Keratinocyte (primary cell): ENCODE data around the gene ATP11B.

ENCODE experiments used
- EZH2 ChIP-seq: IDR thresholded peaks from one replicate; pipeline ENCODE4 v1.6.1; 2012; ENCODE audit warnings: inconsistent platforms, mild to moderate bottlenecking, low read length, moderate library complexity
- TF ChIP-seq, protein P1 (sequence below), 3 experiments: IDR thresholded peaks in 1 of 3; conservative IDR thresholded peaks in 1 of 3; optimal IDR thresholded peaks in 1 of 3; 2 replicates in 2 of 3; 3 replicates in 1 of 3; pipeline versions ENCODE3 to v1.5.1; 2011; ENCODE audit warnings: low read length in 3 of 3, mild to moderate bottlenecking in 3 of 3, moderate library complexity in 2 of 3, control low read depth in 1 of 3, inconsistent platforms in 1 of 3; ENCODE audit not compliant: insufficient read depth in 2 of 3; ENCODE audit errors: extremely low read depth in 1 of 3

DNA sequence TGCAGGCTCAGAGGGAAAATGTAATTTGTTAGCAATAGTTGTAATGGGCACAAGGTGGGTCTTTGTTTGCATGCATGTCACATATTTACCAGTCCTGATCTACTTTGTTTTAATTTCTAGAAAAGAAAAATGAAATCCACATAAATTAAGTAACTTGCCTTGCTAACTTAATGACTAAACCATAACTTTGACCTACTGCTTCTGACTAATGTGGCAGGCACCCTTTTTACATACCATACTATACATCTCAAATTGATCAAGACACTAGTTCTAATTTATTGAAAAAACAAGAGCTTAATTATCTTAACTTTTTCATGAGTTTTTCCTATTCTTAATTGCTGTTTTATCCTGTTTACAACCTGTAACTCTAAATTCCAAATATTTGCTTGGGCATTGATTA, 93.2 kb downstream of the ATP11B start:
- TF ChIP-seq, protein P1, sequence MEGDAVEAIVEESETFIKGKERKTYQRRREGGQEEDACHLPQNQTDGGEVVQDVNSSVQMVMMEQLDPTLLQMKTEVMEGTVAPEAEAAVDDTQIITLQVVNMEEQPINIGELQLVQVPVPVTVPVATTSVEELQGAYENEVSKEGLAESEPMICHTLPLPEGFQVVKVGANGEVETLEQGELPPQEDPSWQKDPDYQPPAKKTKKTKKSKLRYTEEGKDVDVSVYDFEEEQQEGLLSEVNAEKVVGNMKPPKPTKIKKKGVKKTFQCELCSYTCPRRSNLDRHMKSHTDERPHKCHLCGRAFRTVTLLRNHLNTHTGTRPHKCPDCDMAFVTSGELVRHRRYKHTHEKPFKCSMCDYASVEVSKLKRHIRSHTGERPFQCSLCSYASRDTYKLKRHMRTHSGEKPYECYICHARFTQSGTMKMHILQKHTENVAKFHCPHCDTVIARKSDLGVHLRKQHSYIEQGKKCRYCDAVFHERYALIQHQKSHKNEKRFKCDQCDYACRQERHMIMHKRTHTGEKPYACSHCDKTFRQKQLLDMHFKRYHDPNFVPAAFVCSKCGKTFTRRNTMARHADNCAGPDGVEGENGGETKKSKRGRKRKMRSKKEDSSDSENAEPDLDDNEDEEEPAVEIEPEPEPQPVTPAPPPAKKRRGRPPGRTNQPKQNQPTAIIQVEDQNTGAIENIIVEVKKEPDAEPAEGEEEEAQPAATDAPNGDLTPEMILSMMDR (optimal IDR thresholded peaks at IDR 0.05 in 1 of 3, IDR thresholded peaks at IDR 0.05 in 1 of 3, conservative IDR thresholded peaks at IDR 0.05 in 1 of 3; ENCODE audit: extremely low read depth in 1 of 3, insufficient read depth in 2 of 3, low read length in 3 of 3): no peak
- no peak for TF ChIP-seq EZH2
